Uterus (tissue), 4 donors: ENCODE measurements around the gene YBX3. TPM values are rescaled to one million over a fixed set of nuclear protein-coding genes. Genes with fewer than 3 reads are reported as not detected.

Experiments used
- DNase-seq, 2 donors: peaks; one replicate each; pipeline ENCODE4 v3.0.0-alpha.2; 2019 to 2020
- H3K27ac ChIP-seq, 2 donors: fragments of 200-600 bp; sonication (generic); 1 replicate in 1 of 2; 2 replicates in 1 of 2; pipeline ENCODE4 v1.5.1; 2016 to 2018
- H3K27me3 ChIP-seq, 2 donors: fragments of 200-600 bp; sonication (generic); one replicate each; pipeline ENCODE4 v1.5.1; 2018 to 2019; ENCODE audit warnings: control low read depth in 1 of 2
- H3K36me3 ChIP-seq, 2 donors: fragments of 200-600 bp; sonication (generic); one replicate each; pipeline ENCODE4 v1.5.1; 2019; ENCODE audit warnings: control low read depth in 1 of 2
- H3K4me1 ChIP-seq, 2 donors: fragments of 200-600 bp; sonication (generic); one replicate each; pipeline ENCODE4 v1.5.1; 2018 to 2019; ENCODE audit warnings: control low read depth in 1 of 2
- H3K4me3 ChIP-seq, 2 donors: fragments of 200-600 bp; sonication (generic); 1 replicate in 1 of 2; 2 replicates in 1 of 2; pipeline ENCODE4 v1.5.1; 2018 to 2019; ENCODE audit warnings: mild to moderate bottlenecking in 1 of 2
- H3K9me3 ChIP-seq, 2 donors: fragments of 200-600 bp; sonication (generic); one replicate each; pipeline ENCODE4 v1.5.1; 2019; ENCODE audit warnings: control low read depth in 1 of 2
- POLR2A ChIP-seq, 2 donors: fragments of 450-650 bp; IDR thresholded peaks; one replicate each; pipeline ENCODE4 v1.6.1; 2016; ENCODE audit warnings: antibody characterized with exemption in 2 of 2, mild to moderate bottlenecking in 1 of 2, moderate library complexity in 1 of 2
- intact Hi-C: fragments of 100-400 bp; cut with DNase I; formaldehyde crosslinking; loops from one replicate; pipeline ENCODE4 v1.15.1; 2023; ENCODE audit warnings: low total_unique reads
- total RNA-seq, 4 donors: library from RNA; depleted of rRNA in 3 of 4; stranded (reverse); fragments of >200 nt in 3 of 4; gene quantifications; one replicate each; pipeline versions ENCODE4 v1.1.0 to v1.2.4, GENCODE V29; 2014 to 2023
- TF ChIP-seq, protein P1 (sequence below), 4 experiments: fragments of 200-600 bp in 2 of 4; fragments of 450-650 bp in 2 of 4; sonication (generic) in 2 of 4; IDR thresholded peaks; one replicate each; pipeline ENCODE4 v1.5.1; 2016 to 2019; ENCODE audit warnings: antibody characterized with exemption in 4 of 4, mild to moderate bottlenecking in 2 of 4, moderate library complexity in 1 of 4
- donor health status: DM: yes; HTN: yes; CAD: no.

Gene YBX3
- 100 to 1,000 TPM in 3 of 4 donors, 10 to 100 TPM in 1; 49.4 to 372 (median 216) TPM for total RNA-seq

DNA sequence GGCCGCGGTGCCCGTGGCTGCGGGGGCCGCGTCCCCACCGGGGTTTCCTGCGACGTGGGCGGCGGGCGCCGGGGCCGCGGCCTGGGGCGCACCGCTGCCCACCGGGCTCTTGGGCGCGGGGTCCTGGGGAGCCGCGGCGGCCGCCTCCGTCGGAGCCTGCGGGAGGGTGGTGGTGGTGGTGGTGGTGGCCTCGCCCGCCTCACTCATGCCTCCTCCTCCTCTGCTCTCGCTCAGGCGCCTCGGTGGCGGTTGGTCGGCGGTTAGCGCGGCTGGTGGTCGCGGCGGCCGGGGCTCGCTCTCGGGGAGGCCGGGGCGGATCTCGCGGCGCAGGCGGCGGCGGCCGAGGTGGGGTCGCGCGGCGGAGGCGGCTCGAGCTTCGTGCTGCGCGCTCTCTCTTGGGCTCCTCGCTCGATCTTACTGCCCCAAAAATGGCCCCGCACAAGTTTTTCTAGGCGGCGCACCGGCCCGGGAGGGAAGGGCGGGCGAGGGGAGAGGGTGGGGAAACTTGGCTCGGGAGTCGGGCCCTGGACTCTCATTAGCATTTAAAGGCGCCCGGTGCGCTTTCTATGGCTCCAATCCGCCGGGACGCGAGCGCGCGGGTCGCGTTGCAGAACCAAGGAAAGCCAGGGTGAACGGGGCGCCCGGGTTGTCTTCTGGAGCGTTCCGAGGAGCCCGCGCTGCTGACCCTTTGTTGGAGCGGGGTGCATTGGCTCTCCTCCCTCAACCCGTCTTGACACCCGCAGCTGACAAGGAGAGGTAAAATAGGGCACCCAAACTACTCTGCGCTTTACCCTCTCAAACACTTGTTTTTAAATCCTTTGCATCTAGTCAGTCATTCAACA, at the start of gene YBX3:
YBX3 (minus strand) TSS at position 419 of the 842 bp plus-strand sequence; CDS start at position 207, 212 bp downstream.
- peak; percentile 87 to 89 for DNase-seq
- TF ChIP-seq, protein P1, sequence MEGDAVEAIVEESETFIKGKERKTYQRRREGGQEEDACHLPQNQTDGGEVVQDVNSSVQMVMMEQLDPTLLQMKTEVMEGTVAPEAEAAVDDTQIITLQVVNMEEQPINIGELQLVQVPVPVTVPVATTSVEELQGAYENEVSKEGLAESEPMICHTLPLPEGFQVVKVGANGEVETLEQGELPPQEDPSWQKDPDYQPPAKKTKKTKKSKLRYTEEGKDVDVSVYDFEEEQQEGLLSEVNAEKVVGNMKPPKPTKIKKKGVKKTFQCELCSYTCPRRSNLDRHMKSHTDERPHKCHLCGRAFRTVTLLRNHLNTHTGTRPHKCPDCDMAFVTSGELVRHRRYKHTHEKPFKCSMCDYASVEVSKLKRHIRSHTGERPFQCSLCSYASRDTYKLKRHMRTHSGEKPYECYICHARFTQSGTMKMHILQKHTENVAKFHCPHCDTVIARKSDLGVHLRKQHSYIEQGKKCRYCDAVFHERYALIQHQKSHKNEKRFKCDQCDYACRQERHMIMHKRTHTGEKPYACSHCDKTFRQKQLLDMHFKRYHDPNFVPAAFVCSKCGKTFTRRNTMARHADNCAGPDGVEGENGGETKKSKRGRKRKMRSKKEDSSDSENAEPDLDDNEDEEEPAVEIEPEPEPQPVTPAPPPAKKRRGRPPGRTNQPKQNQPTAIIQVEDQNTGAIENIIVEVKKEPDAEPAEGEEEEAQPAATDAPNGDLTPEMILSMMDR (IDR thresholded peaks at IDR 0.05) = peak in 1 of 4 experiments; percentile 17
- peak; percentile 69 to 70 for TF ChIP-seq POLR2A (IDR thresholded peaks at IDR 0.05)
- H3K27ac ChIP-seq = peak within 1 kb of the TSS; percentile 92 to 99
- no peaks in the 10 kb centered on the region for H3K9me3 ChIP-seq
- no peaks in the 10 kb centered on the region for H3K36me3 ChIP-seq
- peaks cover 0 to 4% of the 10 kb centered on the region in 2 donors for H3K4me1 ChIP-seq
- H3K4me3 ChIP-seq = peak within 1 kb of the TSS; percentile 68 to 86
- intact Hi-C loops = no loop called here
- no peaks in the 10 kb centered on the region for H3K27me3 ChIP-seq

DNA sequence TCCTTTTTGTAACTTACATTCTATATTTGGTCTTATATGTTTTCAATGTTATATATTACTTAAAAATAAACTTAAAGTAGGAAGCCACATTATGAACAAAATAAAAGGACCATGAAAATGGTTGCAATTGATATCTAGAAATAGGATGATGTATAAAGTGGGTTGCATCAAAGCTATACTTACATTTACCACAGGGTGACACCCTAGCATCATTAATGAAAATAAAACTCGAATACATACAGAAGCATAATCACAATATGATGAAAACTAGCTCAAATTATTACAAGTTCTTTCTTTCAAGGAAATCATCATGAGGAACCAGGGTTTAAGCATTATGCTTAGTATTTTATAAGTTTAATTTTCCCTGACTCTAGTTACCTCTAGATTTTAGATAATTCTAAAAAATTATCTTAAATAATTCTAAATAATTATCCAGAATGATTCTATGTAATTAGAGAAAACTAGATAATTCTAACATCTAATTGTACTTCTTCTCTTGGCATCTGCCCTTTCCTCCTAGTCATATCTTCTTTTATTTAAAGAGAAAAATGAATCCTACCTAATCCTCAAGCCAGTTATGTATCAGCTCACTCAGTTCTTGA, 48.1 kb upstream of the YBX3 start:
- Histone ChIP-seq H3K9me3 (no peaks in the 10 kb centered on the region), H3K4me1 (no peaks in the 10 kb centered on the region), H3K36me3 (no peaks in the 10 kb centered on the region), H3K4me3 (no peak overlapping the region), H3K27ac (no peak overlapping the region), H3K27me3 (no peaks in the 10 kb centered on the region)
- intact Hi-C loops = loop anchor here (10.0 kb wide), 1 partner anchor 714 kb away; no protein-coding TSS in a partner anchor
- TF ChIP-seq, protein P1 (IDR thresholded peaks at IDR 0.05) = peak; percentile 52 to 72 (median 62)
- no peak for TF ChIP-seq POLR2A (IDR thresholded peaks at IDR 0.05)
- DNase-seq = no peak

DNA sequence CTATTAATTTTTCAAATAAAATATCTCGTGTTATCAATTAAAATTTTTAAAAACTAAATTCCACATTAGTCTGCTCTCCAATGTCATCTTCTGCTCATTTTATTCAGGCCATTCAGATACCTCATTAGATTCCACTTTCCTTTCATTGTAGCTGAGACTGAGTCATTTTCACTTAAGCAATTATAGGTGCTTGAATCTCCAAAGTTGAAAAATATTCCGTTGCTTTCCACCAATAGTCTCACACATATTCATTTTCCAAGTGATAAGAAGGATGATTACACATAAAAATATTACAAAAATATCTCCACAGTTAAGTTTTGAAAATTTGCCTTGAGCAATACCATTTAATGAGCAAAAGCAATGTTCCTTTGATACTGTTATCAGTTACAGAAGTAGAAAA, 36.5 kb upstream of the YBX3 start:
- H3K27me3 ChIP-seq = no peaks in the 10 kb centered on the region
- intact Hi-C loops = no loop called here

DNA sequence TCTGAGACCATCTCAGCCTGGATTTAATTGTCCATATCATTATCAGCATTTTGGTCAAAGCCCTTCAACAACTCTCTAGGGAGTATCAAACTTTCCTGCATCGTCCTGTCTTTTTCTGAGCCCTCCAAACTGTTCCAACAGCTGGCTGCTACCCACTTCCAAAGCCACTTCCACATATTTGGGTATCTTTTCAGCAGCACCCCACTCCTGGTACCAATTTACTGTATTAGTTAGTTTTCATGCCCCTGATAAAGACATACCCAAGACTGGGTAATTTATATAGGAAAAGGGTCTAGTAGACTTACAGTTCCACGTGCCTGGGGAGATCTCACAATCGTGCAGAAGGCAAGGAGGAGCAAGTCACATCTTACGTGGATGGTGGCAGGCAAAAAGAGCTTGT, 33.1 kb upstream of the YBX3 start:
- TF ChIP-seq POLR2A (IDR thresholded peaks at IDR 0.05) = no peak
- H3K9me3 ChIP-seq = peaks cover 0 to 5% of the 10 kb centered on the region in 2 donors
- no peak for DNase-seq
- no peak overlapping the region for H3K4me3 ChIP-seq
- H3K27me3 ChIP-seq = no peaks in the 10 kb centered on the region
- no peaks in the 10 kb centered on the region for H3K4me1 ChIP-seq
- intact Hi-C loops = no loop called here
- no peak overlapping the region for H3K27ac ChIP-seq
- H3K36me3 ChIP-seq = no peaks in the 10 kb centered on the region

More for the DNA sequence above, 36.5 kb upstream of the YBX3 start:
- Histone ChIP-seq H3K4me3 (no peak overlapping the region), H3K4me1 (no peaks in the 10 kb centered on the region), H3K27ac (no peak overlapping the region), H3K9me3 (peaks cover 0 to 5% of the 10 kb centered on the region in 2 donors), H3K36me3 (no peaks in the 10 kb centered on the region)
- DNase-seq = no peak
- no peak for TF ChIP-seq POLR2A (IDR thresholded peaks at IDR 0.05)
- TF ChIP-seq, protein P1 (IDR thresholded peaks at IDR 0.05) = no peak

DNA sequence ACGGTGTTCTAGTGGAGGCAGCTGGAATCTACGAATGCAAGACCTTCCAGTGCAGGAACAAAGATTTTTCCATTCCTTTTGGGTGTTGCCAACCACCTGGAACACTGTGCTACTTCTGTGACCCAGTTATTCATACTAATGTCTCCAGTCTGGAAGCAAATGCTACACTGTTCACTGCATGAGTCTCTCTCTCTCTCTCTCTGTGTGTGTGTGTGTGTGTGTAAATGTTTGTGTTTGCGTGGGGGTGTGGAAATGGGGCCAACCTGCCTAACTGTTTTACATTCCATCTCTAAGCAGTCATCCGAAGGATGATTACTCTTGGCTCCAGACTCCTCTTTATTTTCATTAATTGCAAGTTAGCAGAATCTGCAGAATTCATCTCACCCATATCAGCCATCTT, 29.9 kb upstream of the YBX3 start:
- no peaks in the 10 kb centered on the region for H3K4me1 ChIP-seq
- no peak overlapping the region for H3K4me3 ChIP-seq
- DNase-seq = no peak
- no peak overlapping the region for H3K27ac ChIP-seq
- peaks cover 0 to 5% of the 10 kb centered on the region in 2 donors for H3K9me3 ChIP-seq
- intact Hi-C loops = no loop called here
- no peaks in the 10 kb centered on the region for H3K27me3 ChIP-seq
- no peaks in the 10 kb centered on the region for H3K36me3 ChIP-seq
- TF ChIP-seq POLR2A (IDR thresholded peaks at IDR 0.05) = no peak
- TF ChIP-seq, protein P1 (IDR thresholded peaks at IDR 0.05) = no peak
